Heart left ventricle (tissue), 16 donors: ENCODE data around the gene UROC1. TPM values are rescaled to one million over a fixed set of nuclear protein-coding genes. Genes with fewer than 3 reads are reported as not detected.

Source experiments
- ATAC-seq, 4 donors: fragments of 200-7000 bp; cut with Tn5 transposase; one replicate each; pipeline ENCODE4 v1.9.1; 2020 to 2022; ENCODE audit warnings: moderate library complexity in 4 of 4, mild to moderate bottlenecking in 3 of 4, moderate number of reproducible peaks in 1 of 4
- DNase-seq, 5 donors: peaks; one replicate each; pipeline ENCODE4 v3.0.0-alpha.2; 2020
- H3K27ac ChIP-seq, 12 donors: fragments of 200-600 bp; sonication (generic) in 4 of 12; one replicate each; pipeline versions ENCODE4 v1.5.0 to v1.8.0; 2016 to 2022; ENCODE audit warnings: mild to moderate bottlenecking in 2 of 12
- H3K27me3 ChIP-seq, 9 donors: fragments of 200-600 bp; sonication (generic) in 2 of 9; one replicate each; pipeline versions ENCODE4 v1.5.1 to v1.8.0; 2016 to 2022; ENCODE audit warnings: mild to moderate bottlenecking in 3 of 9
- H3K36me3 ChIP-seq, 9 donors: fragments of 200-600 bp; sonication (generic) in 2 of 9; one replicate each; pipeline versions ENCODE4 v1.5.0 to v1.8.0; 2018 to 2022; ENCODE audit warnings: mild to moderate bottlenecking in 2 of 9
- H3K4me1 ChIP-seq, 12 donors: fragments of 200-600 bp; sonication (generic) in 4 of 12; one replicate each; pipeline versions ENCODE4 v1.5.0 to v1.8.0; 2016 to 2022; ENCODE audit warnings: mild to moderate bottlenecking in 3 of 12
- H3K4me3 ChIP-seq, 12 donors: fragments of 200-600 bp; sonication (generic) in 4 of 12; one replicate each; pipeline versions ENCODE4 v1.5.0 to v1.8.0; 2017 to 2022; ENCODE audit warnings: mild to moderate bottlenecking in 9 of 12, moderate library complexity in 4 of 12
- H3K9me3 ChIP-seq, 12 donors: fragments of 200-600 bp; sonication (generic) in 4 of 12; one replicate each; pipeline versions ENCODE4 v1.5.0 to v1.8.0; 2016 to 2022; ENCODE audit warnings: mild to moderate bottlenecking in 1 of 12
- POLR2A ChIP-seq, 2 donors: fragments of 450-650 bp; IDR thresholded peaks; one replicate each; pipeline ENCODE4 v1.6.1; 2017; ENCODE audit warnings: antibody characterized with exemption in 2 of 2, mild to moderate bottlenecking in 2 of 2, moderate library complexity in 2 of 2
- WGBS, 4 donors: extraction: QIAGEN DNeasy Blood & Tissue Kit in 2 of 4; methylation state at CpG; one replicate each; pipeline versions ENCODE4 v1.1.5 to v1.1.7; 2013 to 2018; 5-methylcytosine and 5-hydroxymethylcytosine counted together
- intact Hi-C, 10 donors: fragments of 100-400 bp; cut with DNase I; formaldehyde crosslinking; loops; one replicate each; pipeline versions ENCODE4 v1.11.1 to v1.14.2; 2022
- polyA plus RNA-seq, 2 donors: library from polyadenylated mRNA; stranded (reverse); fragments of 200-250 nt; gene quantifications; one replicate each; pipeline ENCODE4 v1.2.3, GENCODE V29; 2013
- total RNA-seq, 9 donors: library from RNA; depleted of rRNA in 2 of 9; stranded (reverse); fragments of >200 nt in 2 of 9; fragmentation: NEBNext Ultra II Directional in 3 of 9; extraction: Animal tissue kit (Norgen Biotek cat#: 25700) in 3 of 9; gene quantifications; one replicate each; pipeline versions ENCODE4 v1.1.0 to v1.2.4, GENCODE V29; 2016 to 2023
- TF ChIP-seq, protein P1 (sequence below), 12 donors: fragments of 200-600 bp; sonication (generic) in 4 of 12; IDR thresholded peaks; one replicate each; pipeline versions ENCODE4 v1.5.0 to v1.8.0; 2018 to 2022; ENCODE audit warnings: antibody characterized with exemption in 12 of 12, mild to moderate bottlenecking in 5 of 12
- donor health status: ischemic (EF 13 %, LVEDD 7.1; RV severe dilation, severe dysfunction).
- donor health status: healthy with polysubstance abuse.
- donor health status: DM: no; HTN: yes; CAD: no.
- donor health status: DM: no; HTN: no; CAD: no.
- donor health status: ischemic (EF 25% LVEDD 6.9; RV normal size, moderate dysfunction).
- donor health status: ischemic (EF 25% LVEDD 5.7; RV mildly dilated, moderate dysfunction).
- donor health status: healthy.
- donor health status: DM: yes; HTN: yes; CAD: no.
- donor health status: ischemic (EF 35%, LVEDD 5.7; RV mildly dilated, moderate dysfunction).
- donor health status: nonischemic (EF 11% LVEDD 7.7; RV severe dilation, severe dysfunction).
- donor health status: DM: yes; HTN: yes; CAD: no.
- donor health status: PGD.
- donor health status: ischemic (EF 29% LVEDD 5.4; RV normal size, mild dysfunction).
- donor health status: nonischemic (EF 23%, LVEDD 6.1; RV moderate dilation, normal function).

The UROC1 gene
- total and polyA plus RNA-seq, 11 donors = not detected

DNA sequence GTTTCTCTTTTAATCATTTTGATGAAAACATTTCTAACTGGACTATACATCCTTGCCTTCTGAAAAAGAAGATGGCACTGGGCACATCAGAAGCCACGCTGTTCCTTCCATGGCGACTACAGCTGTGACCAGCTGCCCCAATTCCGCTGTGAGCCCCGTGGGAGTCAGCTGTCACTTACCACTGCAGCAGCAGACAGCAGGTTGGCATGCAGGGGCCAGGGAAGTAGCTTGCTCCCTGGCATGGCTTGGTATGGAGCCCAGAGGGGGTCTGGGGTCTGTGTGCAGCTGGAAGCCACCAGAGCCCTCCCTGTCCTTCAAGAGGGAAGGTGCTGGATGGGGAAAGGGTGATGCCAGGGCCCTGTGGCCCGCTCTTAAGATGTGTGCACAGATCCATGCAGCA lies 37.4 kb downstream of the UROC1 start:
- peak in 2 of 5 donors; percentile 8 to 14 for DNase-seq
- 75 to 82% (median 80%) methylated on average over 5 of the region's 5 CpGs for WGBS, 4 donors
- Histone ChIP-seq H3K4me3 (no peak overlapping the region), H3K36me3 (no peaks in the 10 kb centered on the region), H3K27me3 (no peaks in the 10 kb centered on the region), H3K9me3 (no peaks in the 10 kb centered on the region), H3K27ac (no peak overlapping the region), H3K4me1 (peaks cover 0 to 9% (median 4%) of the 10 kb centered on the region in 12 donors)
- TF ChIP-seq POLR2A (IDR thresholded peaks at IDR 0.05) = no peak
- TF ChIP-seq, protein P1, sequence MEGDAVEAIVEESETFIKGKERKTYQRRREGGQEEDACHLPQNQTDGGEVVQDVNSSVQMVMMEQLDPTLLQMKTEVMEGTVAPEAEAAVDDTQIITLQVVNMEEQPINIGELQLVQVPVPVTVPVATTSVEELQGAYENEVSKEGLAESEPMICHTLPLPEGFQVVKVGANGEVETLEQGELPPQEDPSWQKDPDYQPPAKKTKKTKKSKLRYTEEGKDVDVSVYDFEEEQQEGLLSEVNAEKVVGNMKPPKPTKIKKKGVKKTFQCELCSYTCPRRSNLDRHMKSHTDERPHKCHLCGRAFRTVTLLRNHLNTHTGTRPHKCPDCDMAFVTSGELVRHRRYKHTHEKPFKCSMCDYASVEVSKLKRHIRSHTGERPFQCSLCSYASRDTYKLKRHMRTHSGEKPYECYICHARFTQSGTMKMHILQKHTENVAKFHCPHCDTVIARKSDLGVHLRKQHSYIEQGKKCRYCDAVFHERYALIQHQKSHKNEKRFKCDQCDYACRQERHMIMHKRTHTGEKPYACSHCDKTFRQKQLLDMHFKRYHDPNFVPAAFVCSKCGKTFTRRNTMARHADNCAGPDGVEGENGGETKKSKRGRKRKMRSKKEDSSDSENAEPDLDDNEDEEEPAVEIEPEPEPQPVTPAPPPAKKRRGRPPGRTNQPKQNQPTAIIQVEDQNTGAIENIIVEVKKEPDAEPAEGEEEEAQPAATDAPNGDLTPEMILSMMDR (IDR thresholded peaks at IDR 0.05) = no peak
- ATAC-seq = no peak
- intact Hi-C loops = no loop called here

- no peak overlapping the region for H3K27ac ChIP-seq
- ATAC-seq (no peak), DNase-seq (peak in 2 of 5 donors; percentile 7 to 11)
- no peak overlapping the region for H3K4me3 ChIP-seq
- peaks cover 0 to 14% (median 7%) of the 10 kb centered on the region in 12 donors for H3K4me1 ChIP-seq
- no peak for TF ChIP-seq POLR2A (IDR thresholded peaks at IDR 0.05)
- TF ChIP-seq, protein P1 (IDR thresholded peaks at IDR 0.05) = no peak
- H3K36me3 ChIP-seq = no peaks in the 10 kb centered on the region
- intact Hi-C loops = loop anchor here in 2 of 10 donors (10.0 kb wide), 2 partner anchors 125 to 225 kb away; partner anchors contain the start of gene KLF15 (in 1 of the 2)
- no peaks in the 10 kb centered on the region for H3K27me3 ChIP-seq
- H3K9me3 ChIP-seq = no peaks in the 10 kb centered on the region
- WGBS, 4 donors = 76 to 100% (median 91%) methylated on average over 1 of the region's 1 CpG
Observed at GRCh38 chr3:126479642-126480041, 37.9 kb downstream of the UROC1 start.

DNA sequence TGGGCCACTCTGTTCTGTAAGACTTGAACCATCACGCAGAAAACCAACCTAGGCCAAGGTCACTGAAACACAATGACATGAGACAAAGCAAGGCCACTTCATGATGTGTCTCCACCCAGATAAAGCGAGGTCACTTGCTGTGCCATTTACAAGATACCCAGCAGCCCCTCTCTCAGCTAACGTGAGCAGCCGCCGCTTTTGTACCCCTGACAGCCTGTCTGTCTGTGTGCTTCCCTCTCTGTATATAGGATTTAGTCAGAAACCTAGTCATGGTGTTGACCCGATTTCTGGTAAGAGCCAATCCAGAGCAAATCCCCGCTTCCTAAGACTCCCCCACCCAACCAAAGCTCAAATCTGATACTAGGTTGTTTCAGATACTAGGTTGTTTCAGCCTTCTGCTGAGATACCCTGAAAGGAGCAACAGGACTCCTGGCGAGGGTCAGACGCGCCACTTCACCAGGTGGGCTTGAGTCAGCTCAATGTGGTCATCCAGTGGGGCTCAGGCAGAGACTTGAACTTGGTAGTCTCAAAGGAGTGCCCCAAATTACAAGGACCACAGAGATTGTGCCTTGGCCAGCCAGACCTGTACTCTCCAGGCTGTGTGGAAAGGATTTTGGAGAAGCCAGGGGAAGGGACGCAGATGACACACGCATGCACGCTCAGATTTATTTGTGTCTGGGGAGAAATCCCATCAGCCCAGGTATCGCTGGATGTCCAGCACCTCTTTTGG lies 38.8 kb downstream of the UROC1 start:
- Histone ChIP-seq H3K36me3 (no peaks in the 10 kb centered on the region), H3K4me1 (peaks cover 0 to 23% (median 16%) of the 10 kb centered on the region in 12 donors), H3K27me3 (no peaks in the 10 kb centered on the region), H3K27ac (no peak overlapping the region), H3K9me3 (no peaks in the 10 kb centered on the region), H3K4me3 (no peak overlapping the region)
- intact Hi-C loops = loop anchor here in 2 of 10 donors (10.0 kb wide), 2 partner anchors 124 to 224 kb away; partner anchors contain the start of gene KLF15 (in 1 of the 2)
- 96 to 98% (median 96%) methylated on average over 13 to 14 of the region's 14 CpGs for WGBS, 4 donors
- peak in 2 of 5 donors; percentile 12 to 14 for DNase-seq
- TF ChIP-seq, protein P1 (IDR thresholded peaks at IDR 0.05) = no peak
- TF ChIP-seq POLR2A (IDR thresholded peaks at IDR 0.05) = no peak
- ATAC-seq = no peak

- Histone ChIP-seq H3K4me1 (peaks cover 0 to 40% (median 33%) of the 10 kb centered on the region in 12 donors), H3K27me3 (no peaks in the 10 kb centered on the region), H3K27ac (no peak overlapping the region), H3K9me3 (no peaks in the 10 kb centered on the region), H3K36me3 (peaks cover 0 to 3% (median 0%) of the 10 kb centered on the region in 9 donors), H3K4me3 (no peak overlapping the region)
- peak in 1 of 5 donors; percentile 17 for DNase-seq
- intact Hi-C loops = loop anchor here in 2 of 10 donors (10.0 kb wide), 2 partner anchors 122 to 222 kb away; partner anchors contain the start of gene KLF15 (in 1 of the 2)
- 40 to 56% (median 46%) methylated on average over 4 of the region's 4 CpGs for WGBS, 4 donors
- ATAC-seq = no peak
- TF ChIP-seq POLR2A (IDR thresholded peaks at IDR 0.05) = no peak
Observed at GRCh38 chr3:126477061-126477380, 40.6 kb downstream of the UROC1 start.
